GM12864 (cell line): ENCODE data around the gene PRKAG2.

Experiments
- DNase-seq: peaks from one replicate; pipeline ENCODE4 v3.0.0-alpha.2; 2011; ENCODE audit warnings: low read depth
- H3K4me3 ChIP-seq: 2 replicates; pipeline ENCODE4 v1.5.1; 2011; ENCODE audit warnings: mild to moderate bottlenecking, low read depth, low read length, control low read depth
- TF ChIP-seq, protein P1 (sequence below): IDR thresholded peaks from 2 replicates; pipeline ENCODE4 v1.5.1; 2011; ENCODE audit warnings: low read depth, mild to moderate bottlenecking, moderate library complexity, low read length, control low read depth, inconsistent platforms; ENCODE audit errors: missing control alignments

PRKAG2 gene

DNA sequence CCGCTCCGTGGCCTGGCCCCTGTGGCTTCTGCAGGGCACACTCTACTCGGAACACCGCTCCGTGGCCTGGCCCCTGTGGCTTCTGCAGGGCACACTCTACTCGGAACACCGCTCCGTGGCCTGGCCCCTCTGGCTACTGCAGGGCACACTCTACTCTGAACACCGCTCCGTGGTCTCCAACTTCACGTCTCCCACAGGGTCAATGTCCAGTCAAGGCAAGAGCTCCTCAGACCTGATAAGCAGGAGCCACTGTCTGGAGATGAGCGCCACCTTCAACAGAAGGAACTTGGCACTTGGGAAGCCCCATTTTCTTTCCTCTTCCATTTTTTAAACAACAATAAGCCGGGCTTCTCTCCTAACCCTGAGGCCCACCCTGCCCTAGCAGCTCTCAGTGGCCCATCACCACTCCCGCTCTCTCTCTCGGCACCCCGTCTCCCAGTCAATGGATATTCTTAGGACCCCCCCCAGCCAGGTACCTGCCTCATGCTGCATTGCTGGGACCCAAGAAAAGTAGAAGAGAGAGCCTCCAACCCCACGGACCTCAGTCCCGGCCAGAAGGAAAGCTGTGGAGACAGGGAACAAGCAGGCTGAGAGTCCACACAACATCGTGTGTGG, 56.3 kb downstream of the PRKAG2 start:
- no peak for DNase-seq
- TF ChIP-seq, protein P1, sequence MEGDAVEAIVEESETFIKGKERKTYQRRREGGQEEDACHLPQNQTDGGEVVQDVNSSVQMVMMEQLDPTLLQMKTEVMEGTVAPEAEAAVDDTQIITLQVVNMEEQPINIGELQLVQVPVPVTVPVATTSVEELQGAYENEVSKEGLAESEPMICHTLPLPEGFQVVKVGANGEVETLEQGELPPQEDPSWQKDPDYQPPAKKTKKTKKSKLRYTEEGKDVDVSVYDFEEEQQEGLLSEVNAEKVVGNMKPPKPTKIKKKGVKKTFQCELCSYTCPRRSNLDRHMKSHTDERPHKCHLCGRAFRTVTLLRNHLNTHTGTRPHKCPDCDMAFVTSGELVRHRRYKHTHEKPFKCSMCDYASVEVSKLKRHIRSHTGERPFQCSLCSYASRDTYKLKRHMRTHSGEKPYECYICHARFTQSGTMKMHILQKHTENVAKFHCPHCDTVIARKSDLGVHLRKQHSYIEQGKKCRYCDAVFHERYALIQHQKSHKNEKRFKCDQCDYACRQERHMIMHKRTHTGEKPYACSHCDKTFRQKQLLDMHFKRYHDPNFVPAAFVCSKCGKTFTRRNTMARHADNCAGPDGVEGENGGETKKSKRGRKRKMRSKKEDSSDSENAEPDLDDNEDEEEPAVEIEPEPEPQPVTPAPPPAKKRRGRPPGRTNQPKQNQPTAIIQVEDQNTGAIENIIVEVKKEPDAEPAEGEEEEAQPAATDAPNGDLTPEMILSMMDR: no peak
- H3K4me3 ChIP-seq: no peak overlapping the region

DNA sequence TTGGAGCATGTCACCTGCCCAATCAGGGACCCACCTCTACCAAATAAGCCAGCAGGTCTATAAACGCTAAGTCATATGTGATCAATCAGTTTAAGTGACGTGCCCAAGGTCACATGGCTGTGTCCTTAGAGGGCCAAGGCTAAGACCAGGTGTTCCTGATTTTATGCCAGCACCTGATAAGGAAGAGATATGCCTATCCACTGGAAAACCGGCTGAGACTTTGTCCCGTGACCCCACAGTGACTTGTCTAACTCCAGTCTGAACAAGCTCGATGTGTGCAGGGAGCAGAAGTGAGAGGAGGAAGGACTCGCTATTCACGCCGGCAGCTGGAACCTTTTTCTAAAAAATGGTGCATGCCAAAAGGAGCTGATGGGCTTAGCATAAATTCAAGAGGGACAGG, 57.0 kb downstream of the PRKAG2 start:
- TF ChIP-seq, protein P1: no peak
- no peak for DNase-seq
- no peak overlapping the region for H3K4me3 ChIP-seq

DNA sequence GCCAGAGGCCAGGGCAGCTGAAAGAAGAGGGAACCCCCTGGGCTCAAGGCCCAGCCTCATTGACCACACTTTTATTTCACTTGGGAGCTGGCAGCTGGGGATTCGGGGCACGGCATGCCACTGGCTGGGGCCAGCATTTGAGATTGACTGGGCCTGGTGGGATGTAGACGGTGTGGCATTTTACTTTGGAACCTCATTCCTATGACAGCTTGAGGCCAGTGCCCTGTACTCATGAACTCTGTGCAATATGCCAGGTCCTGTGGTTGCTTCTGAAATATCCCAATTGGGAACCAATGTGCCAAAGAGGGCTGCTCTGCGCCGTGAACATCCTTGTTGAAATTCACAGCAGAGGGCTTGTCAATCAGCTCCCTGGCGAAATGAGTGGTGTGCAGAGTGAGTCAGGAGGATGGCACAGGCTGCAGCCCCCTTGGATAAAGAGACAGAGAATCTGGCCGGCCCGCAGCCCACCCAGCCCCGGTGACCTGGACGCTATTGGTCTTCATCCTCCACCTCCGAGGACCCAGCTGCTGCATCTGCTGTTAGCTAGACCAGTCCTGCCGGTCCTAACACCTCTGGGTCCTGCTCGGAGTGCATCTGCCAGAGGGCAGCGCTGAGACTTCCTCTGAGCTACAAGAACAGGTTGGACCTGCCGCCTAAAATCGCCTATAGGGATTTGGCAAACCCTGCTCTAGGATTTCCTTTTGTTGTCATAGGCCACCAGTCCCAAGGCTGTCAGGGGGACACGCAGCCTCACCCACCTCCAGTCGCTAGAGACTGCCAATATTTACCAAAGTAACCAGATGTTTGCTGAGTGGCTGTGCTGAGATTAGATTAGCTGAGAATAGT, 58.0 kb downstream of the PRKAG2 start:
- no peak overlapping the region for H3K4me3 ChIP-seq
- TF ChIP-seq, protein P1: no peak
- no peak for DNase-seq

DNA sequence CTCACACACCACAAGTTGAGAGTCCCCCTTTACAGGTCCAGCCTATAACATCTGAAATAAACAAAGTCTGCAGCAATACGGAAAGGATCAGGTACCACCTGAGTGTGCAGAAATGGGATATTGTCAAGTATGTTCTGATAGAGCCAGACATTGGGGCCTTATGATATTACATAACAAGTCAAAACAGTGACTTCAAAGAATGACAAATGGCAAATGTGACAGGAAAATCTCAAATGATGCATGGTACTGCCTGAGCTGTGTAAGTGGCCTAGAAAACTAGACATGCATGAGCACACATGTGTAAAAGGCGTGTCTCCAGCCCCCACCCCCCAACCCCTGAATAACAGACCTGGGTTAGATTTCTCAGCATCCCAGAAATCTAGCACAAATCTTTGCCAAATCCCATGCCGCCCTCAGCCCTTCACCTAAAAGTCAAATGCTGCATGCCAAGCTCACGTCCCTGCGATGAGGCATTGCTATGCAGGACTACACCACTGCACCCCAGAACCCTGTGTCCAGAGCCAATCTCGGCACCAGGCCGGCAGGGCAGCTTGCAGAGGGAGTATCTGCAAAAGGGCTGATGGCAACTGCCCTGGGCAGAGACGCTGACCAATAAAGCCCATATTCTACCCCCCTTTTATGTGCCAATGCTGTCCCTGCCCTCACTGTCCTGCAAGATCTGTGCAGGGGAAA, 58.8 kb downstream of the PRKAG2 start:
- no peak overlapping the region for H3K4me3 ChIP-seq
- DNase-seq: no peak
- TF ChIP-seq, protein P1: no peak

DNA sequence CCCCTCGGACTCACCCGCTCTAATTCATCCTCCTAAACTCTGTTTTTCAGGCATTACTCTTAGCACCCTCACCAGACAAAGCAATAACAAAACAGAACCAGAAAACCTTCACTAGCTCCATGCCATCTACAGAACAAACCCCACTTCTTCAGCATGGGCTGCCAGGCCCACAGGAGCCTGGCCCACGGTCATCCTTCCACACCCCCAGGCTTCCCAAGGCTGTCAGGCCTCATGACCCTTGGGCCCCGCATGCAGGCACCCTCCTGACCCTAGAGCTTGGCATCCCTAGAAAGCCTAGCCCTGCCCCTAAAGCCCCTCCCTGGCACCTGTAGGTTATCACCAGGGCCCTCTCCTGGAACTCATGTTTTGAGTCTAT, 59.6 kb downstream of the PRKAG2 start:
- DNase-seq: no peak
- H3K4me3 ChIP-seq: no peak overlapping the region
- TF ChIP-seq, protein P1: no peak

DNA sequence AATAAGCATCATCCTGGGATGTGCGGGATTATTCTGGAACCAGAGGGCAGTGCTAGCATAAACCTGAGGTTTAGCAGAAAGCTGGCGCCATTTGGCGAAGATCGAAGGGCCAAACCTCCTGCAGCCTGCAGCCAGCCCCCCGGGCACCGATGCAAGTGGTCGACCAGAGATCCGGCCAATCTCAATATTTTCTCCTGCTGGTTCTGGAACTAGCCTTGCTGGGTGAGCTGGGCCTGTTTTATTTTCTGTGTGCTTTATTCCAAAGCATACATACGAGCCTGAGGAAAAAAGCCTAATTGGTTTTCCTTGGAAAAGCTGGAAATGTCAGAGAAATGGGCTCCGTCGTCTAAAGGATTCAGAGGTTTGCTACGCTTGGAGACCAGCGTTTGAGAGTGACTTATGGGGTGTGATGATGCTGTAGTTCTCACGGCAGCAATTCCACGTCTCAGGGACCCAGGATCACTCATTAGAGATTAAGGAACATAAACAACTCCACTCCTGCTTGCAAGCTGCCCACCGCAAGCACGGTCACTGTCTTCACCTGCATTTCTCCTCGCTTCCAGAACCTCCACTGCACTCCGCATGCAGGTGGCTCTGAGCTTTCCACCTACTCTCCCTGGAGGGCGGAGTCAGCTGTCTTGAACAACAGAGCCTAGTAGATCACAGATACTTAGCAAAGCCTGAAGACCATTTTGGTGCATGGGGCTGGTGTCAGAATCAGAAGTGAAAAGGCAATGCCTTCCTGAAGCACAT, 60.2 kb downstream of the PRKAG2 start:
- no peak overlapping the region for H3K4me3 ChIP-seq
- DNase-seq: no peak
- TF ChIP-seq, protein P1: no peak
